Measurements from ENCODE around the gene PPP1R37. TPM values are rescaled to one million over a fixed set of nuclear protein-coding genes. Genes with fewer than 3 reads are reported as not detected.
A peak's percentile ranks its signal among the peaks of the same experiment; 100 is the strongest.

The PPP1R37 gene
- total and polyA plus RNA-seq, 2 experiments from 2014 or later, result 14.0 to 30.8 TPM

DNA sequence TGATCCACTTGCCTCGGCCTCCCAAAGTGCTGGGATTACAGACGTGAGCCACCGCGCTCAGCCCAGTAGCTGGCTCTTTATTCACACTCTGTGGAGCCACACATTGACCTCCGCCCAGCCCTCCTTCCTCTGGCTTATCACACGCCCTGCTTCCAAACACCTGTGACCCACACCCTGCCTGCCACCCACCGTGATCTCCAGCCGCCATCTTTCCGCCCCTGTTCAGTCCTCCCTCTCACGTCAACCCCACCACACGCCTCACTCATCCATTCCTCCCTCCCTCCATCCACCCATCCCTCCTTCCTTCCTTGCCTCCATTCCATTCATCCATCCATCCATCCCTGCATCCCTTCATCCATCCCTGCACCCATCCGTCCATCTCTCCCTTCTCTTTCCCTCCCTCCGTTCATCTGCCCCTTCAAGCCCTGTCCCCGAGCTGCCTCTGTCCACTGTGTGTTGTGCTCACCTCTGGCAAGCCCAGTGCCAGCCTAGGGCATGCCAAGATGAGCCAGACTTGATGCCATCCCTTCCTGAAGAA, 34.3 kb upstream of the PPP1R37 start:
- no peak overlapping the region for H3K4me2 ChIP-seq
- H3K9me3 ChIP-seq (ENCODE audit: low read depth), result no peaks in the 10 kb centered on the region
- DNase-seq (ENCODE audit: low spot score), result no peak
- H3K27ac ChIP-seq, result no peak overlapping the region
- H3K36me3 ChIP-seq (replicated peaks; ENCODE audit: insufficient read depth, low read depth), result no peaks in the 10 kb centered on the region
- no peak overlapping the region for H2AFZ ChIP-seq
- no peaks in the 10 kb centered on the region for H3K27me3 ChIP-seq
- H3K79me2 ChIP-seq, result peaks cover 8% of the 10 kb centered on the region
- WGBS (ENCODE audit: low lambda C conversion rate, missing lambda C conversion rate), result 93% methylated on average over 13 of the region's 14 CpGs
- no peaks in the 10 kb centered on the region for H4K20me1 ChIP-seq (ENCODE audit: insufficient read depth, poor library complexity, severe bottlenecking)
- TF ChIP-seq, protein P1, sequence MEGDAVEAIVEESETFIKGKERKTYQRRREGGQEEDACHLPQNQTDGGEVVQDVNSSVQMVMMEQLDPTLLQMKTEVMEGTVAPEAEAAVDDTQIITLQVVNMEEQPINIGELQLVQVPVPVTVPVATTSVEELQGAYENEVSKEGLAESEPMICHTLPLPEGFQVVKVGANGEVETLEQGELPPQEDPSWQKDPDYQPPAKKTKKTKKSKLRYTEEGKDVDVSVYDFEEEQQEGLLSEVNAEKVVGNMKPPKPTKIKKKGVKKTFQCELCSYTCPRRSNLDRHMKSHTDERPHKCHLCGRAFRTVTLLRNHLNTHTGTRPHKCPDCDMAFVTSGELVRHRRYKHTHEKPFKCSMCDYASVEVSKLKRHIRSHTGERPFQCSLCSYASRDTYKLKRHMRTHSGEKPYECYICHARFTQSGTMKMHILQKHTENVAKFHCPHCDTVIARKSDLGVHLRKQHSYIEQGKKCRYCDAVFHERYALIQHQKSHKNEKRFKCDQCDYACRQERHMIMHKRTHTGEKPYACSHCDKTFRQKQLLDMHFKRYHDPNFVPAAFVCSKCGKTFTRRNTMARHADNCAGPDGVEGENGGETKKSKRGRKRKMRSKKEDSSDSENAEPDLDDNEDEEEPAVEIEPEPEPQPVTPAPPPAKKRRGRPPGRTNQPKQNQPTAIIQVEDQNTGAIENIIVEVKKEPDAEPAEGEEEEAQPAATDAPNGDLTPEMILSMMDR (IDR thresholded peaks at IDR 0.05; ENCODE audit: poor library complexity), result no peak
- TF ChIP-seq EZH2 (IDR thresholded peaks at IDR 0.05; ENCODE audit: borderline replicate concordance) (no peak), EZH2phosphoT487 (IDR thresholded peaks at IDR 0.05; ENCODE audit: low read depth, severe bottlenecking, unreplicated experiment) (no peak)
- H3K9me2 ChIP-seq (replicated peaks; ENCODE audit: insufficient read depth), result no peaks in the 10 kb centered on the region
- H3K4me3 ChIP-seq, result no peak overlapping the region
- H3K4me1 ChIP-seq (ENCODE audit: insufficient read depth), result no peaks in the 10 kb centered on the region

DNA sequence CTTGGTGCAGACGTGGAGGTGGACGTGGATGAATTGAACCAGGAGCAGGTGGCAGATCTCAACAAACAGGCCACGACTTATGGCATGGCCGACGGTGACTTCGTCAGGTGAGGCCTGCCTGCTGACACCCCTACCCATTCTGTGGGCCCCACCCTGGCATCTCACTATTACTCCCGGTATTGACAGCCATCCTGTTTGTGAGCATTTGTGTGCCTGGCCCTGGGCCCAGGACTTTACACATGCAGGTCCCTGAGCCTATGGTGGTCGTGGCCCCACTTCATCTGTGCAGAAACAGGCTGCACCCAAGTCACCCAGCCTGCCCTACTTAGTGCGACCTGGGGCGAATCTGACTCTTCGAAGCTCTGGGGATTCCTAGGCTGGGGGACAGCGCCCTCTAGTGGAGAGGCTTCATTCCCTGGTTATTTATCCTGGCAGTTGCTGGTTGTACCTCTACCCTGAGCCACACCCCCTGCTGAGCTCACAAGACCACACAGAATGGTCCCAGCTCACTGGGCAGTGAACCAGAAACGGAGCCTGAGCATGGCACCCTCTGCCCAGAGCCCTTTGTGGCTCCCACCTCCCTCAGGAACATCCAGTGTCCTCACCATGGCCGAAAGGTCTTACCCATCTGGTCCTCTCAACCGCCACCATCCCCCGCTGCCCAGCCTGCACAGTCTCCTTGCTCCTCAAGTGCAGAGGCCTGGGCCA, 33.6 kb upstream of the PPP1R37 start:
- Histone ChIP-seq H3K9me2 (replicated peaks; ENCODE audit: insufficient read depth) (no peaks in the 10 kb centered on the region), H2AFZ (no peak overlapping the region), H3K27ac (no peak overlapping the region), H4K20me1 (ENCODE audit: insufficient read depth, poor library complexity, severe bottlenecking) (no peaks in the 10 kb centered on the region), H3K79me2 (peaks cover 2% of the 10 kb centered on the region), H3K4me2 (no peak overlapping the region), H3K4me3 (no peak overlapping the region), H3K36me3 (replicated peaks; ENCODE audit: insufficient read depth, low read depth) (no peaks in the 10 kb centered on the region), H3K9me3 (ENCODE audit: low read depth) (no peaks in the 10 kb centered on the region), H3K4me1 (ENCODE audit: insufficient read depth) (no peaks in the 10 kb centered on the region), H3K27me3 (no peaks in the 10 kb centered on the region)
- no peak for TF ChIP-seq EZH2 (IDR thresholded peaks at IDR 0.05; ENCODE audit: borderline replicate concordance)
- TF ChIP-seq, protein P1 (IDR thresholded peaks at IDR 0.05; ENCODE audit: poor library complexity), result peak; percentile 71
- DNase-seq (ENCODE audit: low spot score), result peak; percentile 89
- 72% methylated on average over 16 of the region's 16 CpGs for WGBS (ENCODE audit: low lambda C conversion rate, missing lambda C conversion rate)

DNA sequence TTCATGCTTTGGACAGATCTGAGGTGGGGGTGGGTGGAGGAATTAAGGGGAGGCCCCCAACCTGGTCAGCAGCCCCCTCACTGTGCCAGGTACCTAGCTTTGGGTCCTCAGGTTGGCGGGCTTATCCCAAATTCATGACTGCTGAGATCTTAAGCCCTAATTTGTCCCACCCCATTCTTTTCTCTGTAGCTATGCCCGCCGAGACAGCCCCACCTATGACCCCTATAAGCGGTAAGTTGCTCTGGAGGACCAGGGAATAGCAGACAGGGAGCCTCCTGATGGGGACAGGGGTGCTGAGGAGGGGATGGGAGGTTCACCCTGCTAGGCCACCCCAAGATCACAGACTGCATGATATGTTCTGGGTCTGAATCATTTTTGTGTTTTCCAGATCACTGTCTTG, 31.0 kb upstream of the PPP1R37 start:
- H4K20me1 ChIP-seq (ENCODE audit: insufficient read depth, poor library complexity, severe bottlenecking), result no peaks in the 10 kb centered on the region
- no peak overlapping the region for H3K4me2 ChIP-seq
- H3K4me3 ChIP-seq, result no peak overlapping the region
- no peaks in the 10 kb centered on the region for H3K4me1 ChIP-seq (ENCODE audit: insufficient read depth)
- H3K79me2 ChIP-seq, result no peaks in the 10 kb centered on the region
- 100% methylated on average over 4 of the region's 4 CpGs for WGBS (ENCODE audit: low lambda C conversion rate, missing lambda C conversion rate)
- H3K9me3 ChIP-seq (ENCODE audit: low read depth), result no peaks in the 10 kb centered on the region
- no peak for DNase-seq (ENCODE audit: low spot score)
- TF ChIP-seq, protein P1 (IDR thresholded peaks at IDR 0.05; ENCODE audit: poor library complexity), result no peak
- TF ChIP-seq EZH2 (IDR thresholded peaks at IDR 0.05; ENCODE audit: borderline replicate concordance), result no peak
- TF ChIP-seq EZH2phosphoT487 (IDR thresholded peaks at IDR 0.05; ENCODE audit: low read depth, severe bottlenecking, unreplicated experiment), result no peak
- H3K9me2 ChIP-seq (replicated peaks; ENCODE audit: insufficient read depth), result no peaks in the 10 kb centered on the region
- H3K27ac ChIP-seq, result no peak overlapping the region
- H3K36me3 ChIP-seq (replicated peaks; ENCODE audit: insufficient read depth, low read depth), result no peaks in the 10 kb centered on the region
- no peaks in the 10 kb centered on the region for H3K27me3 ChIP-seq
- H2AFZ ChIP-seq, result no peak overlapping the region
